ENCODE results near the gene OR4E1.
"Not testable (repeated sequence)": the region's sequence is repeated elsewhere in the genome, so short reads cannot be mapped to it uniquely, and the experiment has no call there.

The OR4E1 gene

GRCh38 chr14:21652209-21652808 lies 21.3 kb downstream of the OR4E1 start:
- no peak for DNase-seq (ENCODE audit: low spot score)

GRCh38 chr14:21647380-21647779 lies 26.2 kb downstream of the OR4E1 start:
- DNase-seq (ENCODE audit: low spot score) = no peak

GRCh38 chr14:21643407-21643806 lies 30.2 kb downstream of the OR4E1 start:
- no peak for DNase-seq (ENCODE audit: low spot score)

GRCh38 chr14:21642683-21643082 lies 30.9 kb downstream of the OR4E1 start:
- DNase-seq (ENCODE audit: low spot score) = no peak

- no peak for DNase-seq (ENCODE audit: low spot score)
Observed at GRCh38 chr14:21634840-21635239, 38.8 kb downstream of the OR4E1 start, which contains the start of gene OR10G2. TSS of gene OR10G2 (minus strand) at chr14:21634940. CDS start at chr14:21634842, 98 bp downstream.

GRCh38 chr14:21631084-21631483 lies 42.5 kb downstream of the OR4E1 start:
- DNase-seq (ENCODE audit: low spot score) = no peak

GRCh38 chr14:21630503-21630902 lies 43.1 kb downstream of the OR4E1 start:
- not testable (repeated sequence) for DNase-seq (ENCODE audit: low spot score)

GRCh38 chr14:21626491-21627230 lies 47.0 kb downstream of the OR4E1 start:
- DNase-seq (ENCODE audit: low spot score) = no peak

Measured in hepatic stellate cell (primary cell).